DND-41 (cell line): ENCODE measurements around the gene FBXO41.

ENCODE experiments used
- EZH2 ChIP-seq: IDR thresholded peaks from 3 replicates; pipeline ENCODE4 v1.6.1; 2012; ENCODE audit warnings: borderline replicate concordance, low read depth, mild to moderate bottlenecking, moderate library complexity, low read length, inconsistent platforms; ENCODE audit not compliant: severe bottlenecking
- TF ChIP-seq, protein P1 (sequence below): IDR thresholded peaks from 2 replicates; pipeline ENCODE4 v1.5.1; 2012; ENCODE audit warnings: borderline replicate concordance, low read length, moderate library complexity, mild to moderate bottlenecking; ENCODE audit not compliant: poor library complexity, severe bottlenecking; ENCODE audit errors: extremely low read depth

DNA sequence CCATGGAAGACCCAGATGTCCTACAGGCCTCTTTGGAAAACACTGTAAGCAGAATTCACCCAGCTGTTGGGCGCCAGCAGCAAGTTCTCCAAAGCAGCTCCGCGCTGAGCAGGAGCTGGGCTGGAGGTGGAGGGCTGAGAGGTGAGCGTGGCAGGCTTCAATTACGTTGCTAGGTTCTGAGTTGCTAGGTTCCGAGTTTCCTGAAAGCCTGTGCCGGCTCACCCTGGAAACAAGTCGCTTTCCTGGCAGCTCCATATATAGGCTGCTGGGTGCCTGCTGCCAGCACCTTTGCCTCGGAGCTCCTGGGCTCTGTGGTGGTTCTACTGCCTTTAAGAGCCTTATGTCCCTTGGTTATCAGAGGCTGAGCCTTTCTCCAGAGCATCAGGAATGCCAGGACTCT, 23.4 kb upstream of the FBXO41 start:
- TF ChIP-seq, protein P1, sequence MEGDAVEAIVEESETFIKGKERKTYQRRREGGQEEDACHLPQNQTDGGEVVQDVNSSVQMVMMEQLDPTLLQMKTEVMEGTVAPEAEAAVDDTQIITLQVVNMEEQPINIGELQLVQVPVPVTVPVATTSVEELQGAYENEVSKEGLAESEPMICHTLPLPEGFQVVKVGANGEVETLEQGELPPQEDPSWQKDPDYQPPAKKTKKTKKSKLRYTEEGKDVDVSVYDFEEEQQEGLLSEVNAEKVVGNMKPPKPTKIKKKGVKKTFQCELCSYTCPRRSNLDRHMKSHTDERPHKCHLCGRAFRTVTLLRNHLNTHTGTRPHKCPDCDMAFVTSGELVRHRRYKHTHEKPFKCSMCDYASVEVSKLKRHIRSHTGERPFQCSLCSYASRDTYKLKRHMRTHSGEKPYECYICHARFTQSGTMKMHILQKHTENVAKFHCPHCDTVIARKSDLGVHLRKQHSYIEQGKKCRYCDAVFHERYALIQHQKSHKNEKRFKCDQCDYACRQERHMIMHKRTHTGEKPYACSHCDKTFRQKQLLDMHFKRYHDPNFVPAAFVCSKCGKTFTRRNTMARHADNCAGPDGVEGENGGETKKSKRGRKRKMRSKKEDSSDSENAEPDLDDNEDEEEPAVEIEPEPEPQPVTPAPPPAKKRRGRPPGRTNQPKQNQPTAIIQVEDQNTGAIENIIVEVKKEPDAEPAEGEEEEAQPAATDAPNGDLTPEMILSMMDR = no peak
- TF ChIP-seq EZH2 = no peak
